ENCODE measurements around the gene CEP250. TPM values are rescaled to one million over a fixed set of nuclear protein-coding genes. Genes with fewer than 3 reads are reported as not detected.
"Not testable (repeated sequence)": the region's sequence is repeated elsewhere in the genome, so short reads cannot be mapped to it uniquely, and the experiment has no call there.

Gene CEP250
- total RNA-seq, 1 experiment from 2014 or later, result 13.3 TPM

GRCh38 chr20:35541118-35541782, 85.9 kb downstream of the CEP250 start:
- peaks cover 29% of the 10 kb centered on the region for H3K36me3 ChIP-seq
- H3K4me3 ChIP-seq, result peak overlapping the region; percentile 64
- no peaks in the 10 kb centered on the region for H3K27me3 ChIP-seq (replicated peaks)
- no peak for DNase-seq (ENCODE audit: low read depth in 1 of 2, low spot score in 2 of 2)
- no peaks in the 10 kb centered on the region for H3K9me3 ChIP-seq (replicated peaks)
- H3K4me1 ChIP-seq (replicated peaks), result peaks cover 6% of the 10 kb centered on the region
- H3K27ac ChIP-seq, result no peak overlapping the region

- peak; percentile 93 to 98 for DNase-seq (ENCODE audit: low read depth in 1 of 2, low spot score in 2 of 2)
- Histone ChIP-seq H3K36me3 (peaks cover 37% of the 10 kb centered on the region), H3K27me3 (replicated peaks) (no peaks in the 10 kb centered on the region), H3K27ac (peak within 1 kb of the TSS; percentile 62), H3K9me3 (replicated peaks) (no peaks in the 10 kb centered on the region), H3K4me1 (replicated peaks) (peaks cover 6% of the 10 kb centered on the region), H3K4me3 (peak within 1 kb of the TSS; percentile 64)
These were observed 86.6 kb downstream of the CEP250 start, which contains the start of gene ERGIC3 for GRCh38 chr20:35541783-35542662. ERGIC3 (plus strand) TSS chr20:35542078; CDS start chr20:35542098, 20 bp downstream.

GRCh38 chr20:35542990-35543389, 87.6 kb downstream of the CEP250 start:
- no peaks in the 10 kb centered on the region for H3K9me3 ChIP-seq (replicated peaks)
- H3K4me3 ChIP-seq, result no peak overlapping the region
- peaks cover 6% of the 10 kb centered on the region for H3K4me1 ChIP-seq (replicated peaks)
- H3K27ac ChIP-seq, result no peak overlapping the region
- no peaks in the 10 kb centered on the region for H3K27me3 ChIP-seq (replicated peaks)
- H3K36me3 ChIP-seq, result peaks cover 46% of the 10 kb centered on the region
- no peak for DNase-seq (ENCODE audit: low read depth in 1 of 2, low spot score in 2 of 2)

- Histone ChIP-seq H3K27me3 (replicated peaks) (no peaks in the 10 kb centered on the region), H3K27ac (no peak overlapping the region), H3K36me3 (peaks cover 60% of the 10 kb centered on the region), H3K9me3 (replicated peaks) (no peaks in the 10 kb centered on the region), H3K4me1 (replicated peaks) (peaks cover 6% of the 10 kb centered on the region), H3K4me3 (no peak overlapping the region)
- no peak for DNase-seq (ENCODE audit: low read depth in 1 of 2, low spot score in 2 of 2)
These were observed 89.0 kb downstream of the CEP250 start for GRCh38 chr20:35544436-35544835.

- H3K9me3 ChIP-seq (replicated peaks); DNase-seq (ENCODE audit: low read depth in 1 of 2, low spot score in 2 of 2); H3K4me1 ChIP-seq (replicated peaks); H3K4me3 ChIP-seq; H3K27ac ChIP-seq; H3K27me3 ChIP-seq (replicated peaks): not testable (repeated sequence)
- H3K36me3 ChIP-seq, result peaks cover 65% of the 10 kb centered on the region
These were observed 89.5 kb downstream of the CEP250 start for GRCh38 chr20:35544941-35545340.

GRCh38 chr20:35546127-35546526, 90.7 kb downstream of the CEP250 start:
- DNase-seq (ENCODE audit: low read depth in 1 of 2, low spot score in 2 of 2), result no peak
- H3K4me3 ChIP-seq, result no peak overlapping the region
- no peak overlapping the region for H3K27ac ChIP-seq
- H3K36me3 ChIP-seq, result peaks cover 75% of the 10 kb centered on the region
- peaks cover 7% of the 10 kb centered on the region for H3K4me1 ChIP-seq (replicated peaks)
- no peaks in the 10 kb centered on the region for H3K27me3 ChIP-seq (replicated peaks)
- H3K9me3 ChIP-seq (replicated peaks), result no peaks in the 10 kb centered on the region

- Histone ChIP-seq H3K4me1 (replicated peaks) (peaks cover 13% of the 10 kb centered on the region), H3K27me3 (replicated peaks) (no peaks in the 10 kb centered on the region), H3K9me3 (replicated peaks) (no peaks in the 10 kb centered on the region), H3K36me3 (peaks cover 87% of the 10 kb centered on the region), H3K4me3 (no peak overlapping the region), H3K27ac (no peak overlapping the region)
- DNase-seq (ENCODE audit: low read depth in 1 of 2, low spot score in 2 of 2), result no peak
These were observed 91.9 kb downstream of the CEP250 start for GRCh38 chr20:35547329-35547728.

GRCh38 chr20:35551503-35551902, 96.1 kb downstream of the CEP250 start:
- Histone ChIP-seq H3K9me3 (replicated peaks) (no peaks in the 10 kb centered on the region), H3K4me3 (no peak overlapping the region), H3K4me1 (replicated peaks) (peaks cover 8% of the 10 kb centered on the region; the same call in 1 of the 2 replicates), H3K36me3 (peaks cover 87% of the 10 kb centered on the region), H3K27me3 (replicated peaks) (no peaks in the 10 kb centered on the region), H3K27ac (no peak overlapping the region)
- peak; percentile 21 to 75 for DNase-seq (ENCODE audit: low read depth in 1 of 2, low spot score in 2 of 2)

GRCh38 chr20:35552914-35553313, 97.5 kb downstream of the CEP250 start:
- peaks cover 84% of the 10 kb centered on the region for H3K36me3 ChIP-seq

GRCh38 chr20:35555461-35555860, 100.1 kb downstream of the CEP250 start:
- H3K27ac ChIP-seq; H3K4me3 ChIP-seq; H3K27me3 ChIP-seq (replicated peaks); H3K9me3 ChIP-seq (replicated peaks); H3K4me1 ChIP-seq (replicated peaks); DNase-seq (ENCODE audit: low read depth in 1 of 2, low spot score in 2 of 2): not testable (repeated sequence)
- H3K36me3 ChIP-seq, result peaks cover 62% of the 10 kb centered on the region

More at GRCh38 chr20:35552914-35553313, 97.5 kb downstream of the CEP250 start:
- Histone ChIP-seq H3K27ac (no peak overlapping the region), H3K4me1 (replicated peaks) (peaks cover 8% of the 10 kb centered on the region; the same call in 1 of the 2 replicates), H3K27me3 (replicated peaks) (no peaks in the 10 kb centered on the region), H3K4me3 (no peak overlapping the region), H3K9me3 (replicated peaks) (no peaks in the 10 kb centered on the region)
- DNase-seq (ENCODE audit: low read depth in 1 of 2, low spot score in 2 of 2), result no peak

GRCh38 chr20:35555951-35556645, 100.7 kb downstream of the CEP250 start:
- Histone ChIP-seq H3K27ac (no peak overlapping the region), H3K36me3 (peaks cover 56% of the 10 kb centered on the region), H3K4me1 (replicated peaks) (peaks cover 7% of the 10 kb centered on the region; the same call in 1 of the 2 replicates), H3K4me3 (no peak overlapping the region), H3K9me3 (replicated peaks) (no peaks in the 10 kb centered on the region), H3K27me3 (replicated peaks) (no peaks in the 10 kb centered on the region)
- DNase-seq (ENCODE audit: low read depth in 1 of 2, low spot score in 2 of 2), result no peak

GRCh38 chr20:35556871-35557270, 101.5 kb downstream of the CEP250 start:
- Histone ChIP-seq H3K27me3 (replicated peaks) (no peaks in the 10 kb centered on the region), H3K9me3 (replicated peaks) (no peaks in the 10 kb centered on the region), H3K27ac (no peak overlapping the region), H3K4me1 (replicated peaks) (no peaks in the 10 kb centered on the region; the same call in 1 of the 2 replicates), H3K36me3 (peaks cover 48% of the 10 kb centered on the region), H3K4me3 (no peak overlapping the region)
- DNase-seq (ENCODE audit: low read depth in 1 of 2, low spot score in 2 of 2), result no peak

- Histone ChIP-seq H3K9me3 (replicated peaks) (no peaks in the 10 kb centered on the region), H3K36me3 (peaks cover 37% of the 10 kb centered on the region), H3K4me1 (replicated peaks) (no peaks in the 10 kb centered on the region), H3K27ac (no peak overlapping the region), H3K27me3 (replicated peaks) (no peaks in the 10 kb centered on the region), H3K4me3 (no peak overlapping the region)
- DNase-seq (ENCODE audit: low read depth in 1 of 2, low spot score in 2 of 2), result no peak
These were observed 103.1 kb downstream of the CEP250 start for GRCh38 chr20:35558451-35558850.

Data from SJSA1 (cell line).